GM21360 (cell line): ENCODE results near the gene CAST.

Source experiments
- ATAC-seq: cut with Tn5 transposase; IDR thresholded peaks from one replicate; pipeline ENCODE4 v1.9.1; 2021; ENCODE audit warnings: mild to moderate bottlenecking, moderate library complexity; ENCODE audit not compliant: unreplicated experiment

CAST gene

GRCh38 chr5:96706433-96707111 lies 44.4 kb downstream of the CAST start:
- no peak for ATAC-seq

- no peak for ATAC-seq
These were observed 46.4 kb downstream of the CAST start for GRCh38 chr5:96708600-96708999.

GRCh38 chr5:96709152-96709821 lies 47.1 kb downstream of the CAST start:
- no peak for ATAC-seq

GRCh38 chr5:96712100-96712746 lies 50.0 kb downstream of the CAST start:
- no peak for ATAC-seq

- ATAC-seq, result no peak
These were observed 52.3 kb downstream of the CAST start for GRCh38 chr5:96714450-96714849.

GRCh38 chr5:96714951-96715451 lies 52.8 kb downstream of the CAST start:
- no peak for ATAC-seq

- ATAC-seq, result no peak
These were observed 53.8 kb downstream of the CAST start for GRCh38 chr5:96716007-96716406.

- ATAC-seq, result no peak
These were observed 54.5 kb downstream of the CAST start for GRCh38 chr5:96716716-96717115.

- no peak for ATAC-seq
These were observed 55.7 kb downstream of the CAST start for GRCh38 chr5:96717874-96718273.

GRCh38 chr5:96718635-96719077 lies 56.5 kb downstream of the CAST start:
- ATAC-seq, result no peak

GRCh38 chr5:96720408-96720807 lies 58.2 kb downstream of the CAST start:
- no peak for ATAC-seq

GRCh38 chr5:96721351-96721977 lies 59.3 kb downstream of the CAST start:
- ATAC-seq, result no peak

- no peak for ATAC-seq
These were observed 63.1 kb downstream of the CAST start for GRCh38 chr5:96725257-96725656.

GRCh38 chr5:96726802-96727201 lies 64.6 kb downstream of the CAST start:
- no peak for ATAC-seq

- no peak for ATAC-seq
These were observed 67.0 kb downstream of the CAST start for GRCh38 chr5:96729156-96729555.

- ATAC-seq, result no peak
These were observed 68.4 kb downstream of the CAST start for GRCh38 chr5:96730586-96730985.

GRCh38 chr5:96733771-96734500 lies 71.8 kb downstream of the CAST start:
- no peak for ATAC-seq

- no peak for ATAC-seq
These were observed 72.7 kb downstream of the CAST start for GRCh38 chr5:96734871-96735325.

GRCh38 chr5:96736937-96737336 lies 74.8 kb downstream of the CAST start:
- ATAC-seq, result no peak

GRCh38 chr5:96741106-96741505 lies 78.9 kb downstream of the CAST start:
- ATAC-seq, result no peak

GRCh38 chr5:96741891-96742309 lies 79.7 kb downstream of the CAST start:
- ATAC-seq, result no peak
